Measurements from ENCODE around the gene MASP2. TPM values are rescaled to one million over a fixed set of nuclear protein-coding genes. Genes with fewer than 3 reads are reported as not detected.

Gene MASP2
- total RNA-seq, 4 donors from 2014 or later, result 0.53 TPM; not detected in 3

- Histone ChIP-seq H3K27me3 (no peaks in the 10 kb centered on the region), H3K36me3 (peaks cover 100% of the 10 kb centered on the region), H3K4me1 (no peaks in the 10 kb centered on the region), H3K27ac (no peak overlapping the region), H3K4me3 (no peak overlapping the region), H3K9me3 (no peaks in the 10 kb centered on the region)
- 78% methylated on average over 15 of the region's 15 CpGs for WGBS
- TF ChIP-seq POLR2AphosphoS5 (IDR thresholded peaks at IDR 0.05) (no peak), POLR2A (IDR thresholded peaks at IDR 0.05) (no peak), EP300 (IDR thresholded peaks at IDR 0.05) (no peak)
- TF ChIP-seq, protein P1, sequence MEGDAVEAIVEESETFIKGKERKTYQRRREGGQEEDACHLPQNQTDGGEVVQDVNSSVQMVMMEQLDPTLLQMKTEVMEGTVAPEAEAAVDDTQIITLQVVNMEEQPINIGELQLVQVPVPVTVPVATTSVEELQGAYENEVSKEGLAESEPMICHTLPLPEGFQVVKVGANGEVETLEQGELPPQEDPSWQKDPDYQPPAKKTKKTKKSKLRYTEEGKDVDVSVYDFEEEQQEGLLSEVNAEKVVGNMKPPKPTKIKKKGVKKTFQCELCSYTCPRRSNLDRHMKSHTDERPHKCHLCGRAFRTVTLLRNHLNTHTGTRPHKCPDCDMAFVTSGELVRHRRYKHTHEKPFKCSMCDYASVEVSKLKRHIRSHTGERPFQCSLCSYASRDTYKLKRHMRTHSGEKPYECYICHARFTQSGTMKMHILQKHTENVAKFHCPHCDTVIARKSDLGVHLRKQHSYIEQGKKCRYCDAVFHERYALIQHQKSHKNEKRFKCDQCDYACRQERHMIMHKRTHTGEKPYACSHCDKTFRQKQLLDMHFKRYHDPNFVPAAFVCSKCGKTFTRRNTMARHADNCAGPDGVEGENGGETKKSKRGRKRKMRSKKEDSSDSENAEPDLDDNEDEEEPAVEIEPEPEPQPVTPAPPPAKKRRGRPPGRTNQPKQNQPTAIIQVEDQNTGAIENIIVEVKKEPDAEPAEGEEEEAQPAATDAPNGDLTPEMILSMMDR (IDR thresholded peaks at IDR 0.05), result no peak
- DNase-seq (ENCODE audit: low spot score in 2 of 2), result peak; percentile 22 to 44
Observed at GRCh38 chr1:11071463-11072215, 24.6 kb upstream of the MASP2 start.

GRCh38 chr1:11070876-11071275 is 23.8 kb upstream of the MASP2 start:
- Histone ChIP-seq H3K36me3 (peaks cover 100% of the 10 kb centered on the region), H3K9me3 (no peaks in the 10 kb centered on the region), H3K4me1 (no peaks in the 10 kb centered on the region), H3K27me3 (no peaks in the 10 kb centered on the region), H3K27ac (no peak overlapping the region), H3K4me3 (no peak overlapping the region)
- DNase-seq (ENCODE audit: low spot score in 2 of 2), result peak; percentile 41 to 57
- WGBS, result 78% methylated on average over 11 of the region's 11 CpGs
- TF ChIP-seq POLR2AphosphoS5 (IDR thresholded peaks at IDR 0.05) (no peak), POLR2A (IDR thresholded peaks at IDR 0.05) (no peak), EP300 (IDR thresholded peaks at IDR 0.05) (no peak)
- TF ChIP-seq, protein P1 (IDR thresholded peaks at IDR 0.05), result no peak

GRCh38 chr1:11068600-11069473 is 21.8 kb upstream of the MASP2 start:
- TF ChIP-seq POLR2A (IDR thresholded peaks at IDR 0.05), result no peak
- TF ChIP-seq, protein P1 (IDR thresholded peaks at IDR 0.05), result no peak
- no peak for TF ChIP-seq EP300 (IDR thresholded peaks at IDR 0.05)
- no peak for TF ChIP-seq POLR2AphosphoS5 (IDR thresholded peaks at IDR 0.05)
- Histone ChIP-seq H3K4me1 (peaks cover under 1% of the 10 kb centered on the region), H3K9me3 (no peaks in the 10 kb centered on the region), H3K27ac (no peak overlapping the region), H3K27me3 (no peaks in the 10 kb centered on the region), H3K36me3 (peaks cover 95% of the 10 kb centered on the region), H3K4me3 (no peak overlapping the region)
- WGBS, result 83% methylated on average over 17 of the region's 17 CpGs
- peak; percentile 26 to 61 for DNase-seq (ENCODE audit: low spot score in 2 of 2)

GRCh38 chr1:11067716-11068599 is 20.9 kb upstream of the MASP2 start:
- Histone ChIP-seq H3K4me1 (peaks cover 5% of the 10 kb centered on the region), H3K27ac (no peak overlapping the region), H3K36me3 (peaks cover 87% of the 10 kb centered on the region), H3K9me3 (no peaks in the 10 kb centered on the region), H3K4me3 (no peak overlapping the region), H3K27me3 (no peaks in the 10 kb centered on the region)
- peak; percentile 40 to 70 for DNase-seq (ENCODE audit: low spot score in 2 of 2)
- 83% methylated on average over 18 of the region's 18 CpGs for WGBS
- TF ChIP-seq POLR2A (IDR thresholded peaks at IDR 0.05) (no peak), EP300 (IDR thresholded peaks at IDR 0.05) (no peak), POLR2AphosphoS5 (IDR thresholded peaks at IDR 0.05) (no peak)
- TF ChIP-seq, protein P1 (IDR thresholded peaks at IDR 0.05), result no peak
